ENCODE measurements around the gene MAP3K2. TPM values are rescaled to one million over a fixed set of nuclear protein-coding genes. Genes with fewer than 3 reads are reported as not detected.
A peak's percentile ranks its signal among the peaks of the same experiment; 100 is the strongest.

The MAP3K2 gene
- total RNA-seq, 2 experiments from 2014 or later: 48.9 to 52.9 TPM

GRCh38 chr2:127397568-127398238, 9.9 kb upstream of the MAP3K2 start:
- ChIA-PET CTCF (interaction anchor here (0.5 to 2.7 kb wide), 3 partner anchors 10 to 330 kb away, joined by 5 to 13 read pairs (median 7); no protein-coding TSS in a partner anchor), POLR2A (no interaction called here)
- peaks cover 2% of the 10 kb centered on the region for H3K9me3 Mint-ChIP-seq

GRCh38 chr2:127394492-127394891, 6.7 kb upstream of the MAP3K2 start:
- H3K9me3 Mint-ChIP-seq: peaks cover 2% of the 10 kb centered on the region
- CTCF ChIA-PET: interaction anchor here (1.2 to 1.7 kb wide), 3 partner anchors 12 to 21 kb away, joined by 3 to 4 read pairs (median 3); no protein-coding TSS in a partner anchor

More at GRCh38 chr2:127397568-127398238, 9.9 kb upstream of the MAP3K2 start:
- no peaks in the 10 kb centered on the region for H3K36me3 Mint-ChIP-seq (ENCODE audit: low read depth)
- H3K27me3 Mint-ChIP-seq: peaks cover 2% of the 10 kb centered on the region
- no peak for DNase-seq
- H3K4me3 Mint-ChIP-seq: no peak overlapping the region
- H3K27ac Mint-ChIP-seq: no peak overlapping the region
- peaks cover 15% of the 10 kb centered on the region for H3K4me1 Mint-ChIP-seq

GRCh38 chr2:127392828-127393578, 5.2 kb upstream of the MAP3K2 start:
- Mint-ChIP-seq H3K36me3 (ENCODE audit: low read depth) (no peaks in the 10 kb centered on the region), H3K4me1 (peaks cover 39% of the 10 kb centered on the region), H3K9me3 (peaks cover 2% of the 10 kb centered on the region), H3K27ac (no peak overlapping the region), H3K27me3 (no peaks in the 10 kb centered on the region), H3K4me3 (no peak overlapping the region)
- CTCF ChIA-PET: interaction anchor here (0.9 kb wide), 1 partner anchor 14 kb away, joined by 5 read pairs; no protein-coding TSS in a partner anchor
- POLR2A ChIA-PET: no interaction called here
- DNase-seq: no peak

More at GRCh38 chr2:127394492-127394891, 6.7 kb upstream of the MAP3K2 start:
- POLR2A ChIA-PET: no interaction called here
- Mint-ChIP-seq H3K4me3 (no peak overlapping the region), H3K4me1 (peaks cover 29% of the 10 kb centered on the region), H3K27me3 (peaks cover 2% of the 10 kb centered on the region), H3K36me3 (ENCODE audit: low read depth) (no peaks in the 10 kb centered on the region), H3K27ac (no peak overlapping the region)
- DNase-seq: no peak

DNA sequence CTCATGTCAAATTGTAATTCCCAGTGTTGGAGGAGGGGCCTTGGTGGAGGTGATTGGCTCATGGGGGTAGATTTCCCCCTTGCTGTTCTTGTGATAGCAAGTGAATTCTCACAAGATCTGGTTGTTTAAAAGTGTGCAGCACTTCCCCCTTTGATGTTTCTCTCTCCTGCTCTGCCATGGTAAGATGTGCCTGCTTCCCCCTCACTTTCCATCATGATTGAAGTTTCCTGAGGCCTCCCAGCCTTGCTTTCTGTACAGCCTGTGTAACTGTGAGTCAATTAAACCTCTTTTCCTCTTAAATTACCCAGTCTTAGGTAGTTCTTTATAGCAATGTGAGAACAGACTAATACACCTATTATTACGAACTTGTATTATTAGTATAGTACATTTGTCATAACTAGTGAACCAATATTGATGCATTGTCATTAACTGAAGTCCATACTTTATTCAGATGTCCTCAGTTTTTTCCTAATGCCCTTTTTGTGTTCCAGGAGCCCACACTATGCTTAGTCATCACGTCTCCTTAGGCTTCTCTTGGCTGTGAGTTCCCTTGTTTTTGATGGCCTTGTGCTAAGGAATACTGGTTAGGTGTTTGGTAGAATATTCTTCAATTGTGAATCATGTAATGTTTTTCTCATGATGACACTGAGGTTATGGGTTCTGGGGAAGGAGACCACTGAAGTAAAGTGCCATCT, 4.5 kb upstream of the MAP3K2 start:
- Mint-ChIP-seq H3K4me1 (peaks cover 32% of the 10 kb centered on the region), H3K27me3 (no peaks in the 10 kb centered on the region), H3K9me3 (peaks cover 2% of the 10 kb centered on the region), H3K36me3 (ENCODE audit: low read depth) (no peaks in the 10 kb centered on the region), H3K4me3 (no peak overlapping the region), H3K27ac (no peak overlapping the region)
- ChIA-PET POLR2A (no interaction called here), CTCF (no interaction called here)
- no peak for DNase-seq

- ChIA-PET CTCF (interaction anchor here (0.6 to 2.5 kb wide), 4 partner anchors 9 to 26 kb away, joined by 3 to 13 read pairs (median 4); no protein-coding TSS in a partner anchor), POLR2A (no interaction called here)
- Mint-ChIP-seq H3K4me3 (no peak overlapping the region), H3K27ac (peak overlapping the region; percentile 96), H3K27me3 (no peaks in the 10 kb centered on the region), H3K4me1 (peaks cover 52% of the 10 kb centered on the region), H3K9me3 (peaks cover 2% of the 10 kb centered on the region), H3K36me3 (ENCODE audit: low read depth) (peaks cover 11% of the 10 kb centered on the region)
- peak; percentile 44 for DNase-seq
These were observed 2.1 kb upstream of the MAP3K2 start for GRCh38 chr2:127389778-127390435.

- peaks cover 18% of the 10 kb centered on the region for H3K36me3 Mint-ChIP-seq (ENCODE audit: low read depth)
- POLR2A ChIA-PET: no interaction called here
- peak overlapping the region; percentile 74 for H3K4me3 Mint-ChIP-seq
- H3K9me3 Mint-ChIP-seq: no peaks in the 10 kb centered on the region
- H3K4me1 Mint-ChIP-seq: peaks cover 60% of the 10 kb centered on the region
- H3K27ac Mint-ChIP-seq: peak overlapping the region; percentile 89
- peak; percentile 32 for DNase-seq
- H3K27me3 Mint-ChIP-seq: no peaks in the 10 kb centered on the region
- CTCF ChIA-PET: interaction anchor here (1.4 to 2.5 kb wide), 2 partner anchors 10 to 27 kb away, joined by 3 to 13 read pairs; no protein-coding TSS in a partner anchor
These were observed 819 bp upstream of the MAP3K2 start for GRCh38 chr2:127388423-127389164.

DNA sequence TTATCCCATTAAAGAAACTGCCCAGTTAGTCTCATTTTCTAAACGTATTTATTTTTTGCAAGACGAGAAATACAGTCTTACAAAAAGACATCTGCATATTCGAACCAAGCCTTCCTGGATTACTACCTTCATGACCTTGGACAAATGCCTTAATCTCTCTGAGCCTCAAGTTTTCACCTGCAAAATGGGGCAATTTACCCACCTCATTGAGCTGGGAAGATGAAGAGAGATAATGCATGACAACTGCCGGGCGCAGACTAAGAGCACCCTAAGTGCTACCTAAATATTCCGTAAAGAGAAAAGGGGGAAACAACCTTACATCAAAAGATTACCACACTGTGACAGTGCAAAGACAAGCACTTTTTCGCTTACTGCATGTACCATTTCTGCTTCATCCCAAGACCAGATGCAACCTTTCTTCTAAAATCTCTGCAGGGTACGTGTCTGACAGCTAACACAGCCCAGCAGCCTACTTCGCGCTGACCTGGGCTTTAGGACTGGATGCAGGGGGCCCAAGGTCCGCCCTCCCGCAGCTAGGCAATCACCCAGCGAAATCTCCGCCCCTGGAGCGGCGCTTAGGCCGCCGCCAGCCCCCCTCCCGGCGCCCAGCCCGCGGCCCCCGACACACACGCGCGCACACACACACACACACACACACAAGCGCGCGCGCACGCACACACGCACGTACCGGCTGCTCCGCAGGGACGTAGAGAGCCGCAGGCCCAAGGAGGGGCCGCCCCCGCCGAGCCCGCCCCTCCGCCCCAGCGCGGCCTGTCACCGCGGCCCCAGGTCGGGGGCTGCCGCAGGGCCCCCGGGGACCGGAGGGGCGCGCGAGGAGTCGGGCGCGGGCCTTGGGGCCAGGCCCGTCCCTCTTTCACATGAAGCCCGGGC, 766 bp downstream of the MAP3K2 start:
- Mint-ChIP-seq H3K4me1 (peaks cover 64% of the 10 kb centered on the region), H3K9me3 (no peaks in the 10 kb centered on the region), H3K4me3 (peak overlapping the region; percentile 82), H3K27ac (peak overlapping the region; percentile 86), H3K36me3 (ENCODE audit: low read depth) (peaks cover 23% of the 10 kb centered on the region), H3K27me3 (no peaks in the 10 kb centered on the region)
- peak; percentile 83 for DNase-seq
- POLR2A ChIA-PET: interaction anchor here (0.6 to 0.7 kb wide), 2 partner anchors 114 to 780 kb away, joined by 3 read pairs; no protein-coding TSS in a partner anchor
- CTCF ChIA-PET: interaction anchor here (1.0 to 2.2 kb wide), 2 partner anchors 12 to 29 kb away, joined by 3 to 8 read pairs; no protein-coding TSS in a partner anchor

- Mint-ChIP-seq H3K27me3 (no peaks in the 10 kb centered on the region), H3K4me3 (peak overlapping the region; percentile 82), H3K27ac (peak overlapping the region; percentile 86), H3K36me3 (ENCODE audit: low read depth) (peaks cover 23% of the 10 kb centered on the region), H3K4me1 (peaks cover 71% of the 10 kb centered on the region), H3K9me3 (no peaks in the 10 kb centered on the region)
- no peak for DNase-seq
- ChIA-PET CTCF (interaction anchor here (0.5 to 2.2 kb wide), 3 partner anchors 11 to 308 kb away, joined by 3 to 8 read pairs (median 4); no protein-coding TSS in a partner anchor), POLR2A (no interaction called here)
These were observed 1.5 kb downstream of the MAP3K2 start for GRCh38 chr2:127386246-127386645.

GRCh38 chr2:127384529-127384928, 3.2 kb downstream of the MAP3K2 start:
- ChIA-PET CTCF (interaction anchor here (0.6 kb wide), 1 partner anchor 23 kb away, joined by 5 read pairs; no protein-coding TSS in a partner anchor), POLR2A (no interaction called here)
- H3K27ac Mint-ChIP-seq: no peak overlapping the region
- H3K4me3 Mint-ChIP-seq: no peak overlapping the region
- H3K9me3 Mint-ChIP-seq: no peaks in the 10 kb centered on the region
- no peak for DNase-seq
- H3K36me3 Mint-ChIP-seq (ENCODE audit: low read depth): peaks cover 26% of the 10 kb centered on the region
- peaks cover 71% of the 10 kb centered on the region for H3K4me1 Mint-ChIP-seq
- H3K27me3 Mint-ChIP-seq: no peaks in the 10 kb centered on the region

DNA sequence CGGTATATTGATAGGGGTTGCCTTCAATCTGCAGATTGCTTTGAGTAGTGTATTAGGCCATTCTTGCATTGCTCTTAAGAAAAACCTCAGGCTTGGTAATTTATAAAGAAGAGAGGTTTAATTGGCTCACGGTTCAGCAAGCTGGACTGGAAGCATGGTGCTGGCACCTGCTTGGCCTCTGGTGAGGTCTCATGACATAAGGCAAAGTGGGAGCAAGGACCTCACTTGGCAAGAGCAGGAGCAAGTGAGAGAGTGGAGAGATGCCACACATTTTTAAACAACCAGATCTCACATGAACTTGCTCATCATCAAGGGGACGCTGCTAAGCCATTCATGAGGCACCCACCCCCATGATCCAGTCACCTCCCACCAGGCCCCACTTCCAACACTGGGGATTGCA, 4.9 kb downstream of the MAP3K2 start:
- Mint-ChIP-seq H3K9me3 (peaks cover 2% of the 10 kb centered on the region), H3K27ac (no peak overlapping the region), H3K27me3 (no peaks in the 10 kb centered on the region), H3K36me3 (ENCODE audit: low read depth) (peaks cover 28% of the 10 kb centered on the region), H3K4me1 (peaks cover 57% of the 10 kb centered on the region), H3K4me3 (no peak overlapping the region)
- no peak for DNase-seq
- ChIA-PET CTCF (interaction anchor here (1.1 kb wide), 1 partner anchor 12 kb away, joined by 3 read pairs; no protein-coding TSS in a partner anchor), POLR2A (no interaction called here)

GRCh38 chr2:127381762-127382161, 6.0 kb downstream of the MAP3K2 start:
- CTCF ChIA-PET: interaction anchor here (0.6 to 1.1 kb wide), 2 partner anchors 13 to 324 kb away, joined by 3 to 5 read pairs; no protein-coding TSS in a partner anchor
- Mint-ChIP-seq H3K4me3 (no peak overlapping the region), H3K27me3 (no peaks in the 10 kb centered on the region), H3K9me3 (peaks cover 2% of the 10 kb centered on the region), H3K36me3 (ENCODE audit: low read depth) (peaks cover 31% of the 10 kb centered on the region), H3K4me1 (peaks cover 59% of the 10 kb centered on the region), H3K27ac (no peak overlapping the region)
- no peak for DNase-seq
- POLR2A ChIA-PET: no interaction called here
